GM21786 (cell line): ENCODE measurements around the gene RAB28.
A peak's percentile ranks its signal among the peaks of the same experiment; 100 is the strongest.
"Not testable (repeated sequence)": the region's sequence is repeated elsewhere in the genome, so short reads cannot be mapped to it uniquely, and the experiment has no call there.

Source experiments
- ATAC-seq: cut with Tn5 transposase; IDR thresholded peaks from one replicate; pipeline ENCODE4 v1.9.1; 2021; ENCODE audit not compliant: unreplicated experiment

The RAB28 gene

GRCh38 chr4:13452927-13453579 is 31.1 kb downstream of the RAB28 start:
- peak; percentile 63 for ATAC-seq

- no peak for ATAC-seq
Observed at GRCh38 chr4:13449590-13449989, 34.5 kb downstream of the RAB28 start.

GRCh38 chr4:13445841-13446790 is 38.0 kb downstream of the RAB28 start:
- ATAC-seq, result no peak

- no peak for ATAC-seq
Observed at GRCh38 chr4:13441506-13441905, 42.6 kb downstream of the RAB28 start.

GRCh38 chr4:13436962-13437361 is 47.2 kb downstream of the RAB28 start:
- ATAC-seq, result no peak

GRCh38 chr4:13432453-13432852 is 51.7 kb downstream of the RAB28 start:
- ATAC-seq, result no peak

GRCh38 chr4:13430834-13431568 is 53.1 kb downstream of the RAB28 start:
- no peak for ATAC-seq

- no peak for ATAC-seq
Observed at GRCh38 chr4:13427599-13428325, 56.4 kb downstream of the RAB28 start.

- ATAC-seq, result no peak
Observed at GRCh38 chr4:13415068-13415785, 68.9 kb downstream of the RAB28 start.

- ATAC-seq, result no peak
Observed at GRCh38 chr4:13413729-13414437, 70.3 kb downstream of the RAB28 start.

GRCh38 chr4:13411942-13412341 is 72.2 kb downstream of the RAB28 start:
- ATAC-seq, result no peak

GRCh38 chr4:13409324-13409723 is 74.8 kb downstream of the RAB28 start:
- no peak for ATAC-seq

GRCh38 chr4:13406156-13406555 is 78.0 kb downstream of the RAB28 start:
- not testable (repeated sequence) for ATAC-seq

GRCh38 chr4:13403833-13404232 is 80.3 kb downstream of the RAB28 start:
- ATAC-seq, result no peak

GRCh38 chr4:13403326-13403725 is 80.8 kb downstream of the RAB28 start:
- ATAC-seq, result no peak

GRCh38 chr4:13399257-13399656 is 84.9 kb downstream of the RAB28 start:
- ATAC-seq, result no peak

- ATAC-seq, result no peak
Observed at GRCh38 chr4:13396161-13396560, 88.0 kb downstream of the RAB28 start.

GRCh38 chr4:13389901-13390300 is 94.2 kb downstream of the RAB28 start:
- not testable (repeated sequence) for ATAC-seq

GRCh38 chr4:13386405-13387107 is 97.6 kb downstream of the RAB28 start:
- ATAC-seq, result peak; percentile 83
